Measurements from ENCODE around the gene UTY. TPM values are rescaled to one million over a fixed set of nuclear protein-coding genes. Genes with fewer than 3 reads are reported as not detected.

UTY gene
- total RNA-seq, 1 donor = 3.5 TPM

- no peak for DNase-seq (ENCODE audit: low read depth)
- no peak for TF ChIP-seq CTCF (IDR thresholded peaks at IDR 0.05; ENCODE audit: insufficient read depth, low read depth, low read length)
- H3K4me3 ChIP-seq (ENCODE audit: low read depth, low read length) = no peak overlapping the region
Measured at GRCh38 chrY:13345549-13345948, 134.3 kb downstream of the UTY start.

- peak; percentile 45 for TF ChIP-seq CTCF (IDR thresholded peaks at IDR 0.05; ENCODE audit: insufficient read depth, low read depth, low read length)
- H3K4me3 ChIP-seq (ENCODE audit: low read depth, low read length) = no peak overlapping the region
- DNase-seq (ENCODE audit: low read depth) = peak; percentile 14
Measured at GRCh38 chrY:13343307-13343946, 136.4 kb downstream of the UTY start.

- no peak for TF ChIP-seq CTCF (IDR thresholded peaks at IDR 0.05; ENCODE audit: insufficient read depth, low read depth, low read length)
- no peak overlapping the region for H3K4me3 ChIP-seq (ENCODE audit: low read depth, low read length)
- DNase-seq (ENCODE audit: low read depth) = no peak
Measured at GRCh38 chrY:13339939-13340338, 139.9 kb downstream of the UTY start.

GRCh38 chrY:13339381-13339780 lies 140.5 kb downstream of the UTY start:
- H3K4me3 ChIP-seq (ENCODE audit: low read depth, low read length) = no peak overlapping the region
- no peak for TF ChIP-seq CTCF (IDR thresholded peaks at IDR 0.05; ENCODE audit: insufficient read depth, low read depth, low read length)
- DNase-seq (ENCODE audit: low read depth) = no peak

GRCh38 chrY:13338711-13339110 lies 141.1 kb downstream of the UTY start:
- no peak for TF ChIP-seq CTCF (IDR thresholded peaks at IDR 0.05; ENCODE audit: insufficient read depth, low read depth, low read length)
- no peak overlapping the region for H3K4me3 ChIP-seq (ENCODE audit: low read depth, low read length)
- peak; percentile 67 for DNase-seq (ENCODE audit: low read depth)

- no peak for DNase-seq (ENCODE audit: low read depth)
- TF ChIP-seq CTCF (IDR thresholded peaks at IDR 0.05; ENCODE audit: insufficient read depth, low read depth, low read length) = no peak
- no peak overlapping the region for H3K4me3 ChIP-seq (ENCODE audit: low read depth, low read length)
Measured at GRCh38 chrY:13337934-13338333, 141.9 kb downstream of the UTY start.

GRCh38 chrY:13333791-13334190 lies 146.0 kb downstream of the UTY start:
- no peak overlapping the region for H3K4me3 ChIP-seq (ENCODE audit: low read depth, low read length)
- TF ChIP-seq CTCF (IDR thresholded peaks at IDR 0.05; ENCODE audit: insufficient read depth, low read depth, low read length) = no peak
- DNase-seq (ENCODE audit: low read depth) = no peak

All from fibroblast of villous mesenchyme (primary cell).